GM23338 (cell line): ENCODE measurements around the gene FER. TPM values are rescaled to one million over a fixed set of nuclear protein-coding genes. Genes with fewer than 3 reads are reported as not detected.

Experiments used
- ATAC-seq: fragments of 200-7000 bp; cut with Tn5 transposase; 3 replicates; pipeline ENCODE4 v1.9.1; 2020
- DNase-seq: peaks from one replicate; pipeline ENCODE4 v3.0.0-alpha.2; 2015; ENCODE audit warnings: low spot score
- H2AFZ ChIP-seq: fragments of 200-600 bp; sonication (generic); 2 replicates; pipeline ENCODE4 v1.8.0; 2016; ENCODE audit warnings: antibody characterized with exemption, mild to moderate bottlenecking, moderate library complexity
- H3F3A ChIP-seq: fragments of 200-600 bp; sonication (generic); replicated peaks from 2 replicates; pipeline ENCODE4 v1.8.0; 2017; ENCODE audit warnings: antibody characterized with exemption, mixed run types, low read depth
- H3K27ac ChIP-seq: fragments of 200-600 bp; sonication (generic); 2 replicates; pipeline ENCODE4 v1.6.1; 2016; ENCODE audit warnings: low read depth
- H3K27me3 ChIP-seq: fragments of 200-600 bp; sonication (generic); 2 replicates; pipeline ENCODE4 v1.8.0; 2016; ENCODE audit warnings: mild to moderate bottlenecking, mixed run types, moderate library complexity; ENCODE audit not compliant: insufficient read depth
- H3K36me3 ChIP-seq: fragments of 200-600 bp; sonication (generic); 2 replicates; pipeline ENCODE4 v1.8.0; 2016; ENCODE audit warnings: mild to moderate bottlenecking; ENCODE audit not compliant: insufficient read depth
- H3K4me1 ChIP-seq: fragments of 200-600 bp; sonication (generic); 2 replicates; pipeline ENCODE4 v1.8.0; 2016; ENCODE audit warnings: mild to moderate bottlenecking, moderate library complexity; ENCODE audit not compliant: insufficient read depth
- H3K4me2 ChIP-seq: fragments of 200-600 bp; sonication (generic); 2 replicates; pipeline ENCODE4 v1.7.1; 2017; ENCODE audit warnings: mixed run types
- H3K4me3 ChIP-seq: fragments of 200-600 bp; sonication (generic); 2 replicates; pipeline ENCODE4 v1.6.1; 2016; ENCODE audit warnings: mixed run types
- H3K79me2 ChIP-seq: fragments of 200-600 bp; sonication (generic); replicated peaks from 2 replicates; pipeline ENCODE4 v1.8.0; 2017; ENCODE audit warnings: mild to moderate bottlenecking; ENCODE audit not compliant: insufficient read depth
- H3K9me2 ChIP-seq: fragments of 200-600 bp; sonication (generic); 2 replicates; pipeline ENCODE4 v1.8.0; 2017; ENCODE audit not compliant: insufficient read depth
- H4K20me1 ChIP-seq: fragments of 200-600 bp; sonication (generic); replicated peaks from 2 replicates; pipeline ENCODE4 v1.8.0; 2017; ENCODE audit warnings: mild to moderate bottlenecking; ENCODE audit not compliant: insufficient read depth
- H3K27ac Mint-ChIP-seq: 2 replicates; pipeline ENCODE4 v1.8.0; 2020; ENCODE audit warnings: inconsistent platforms, mild to moderate bottlenecking, moderate library complexity, mixed read lengths
- H3K27me3 Mint-ChIP-seq: 3 replicates; pipeline ENCODE4 v1.8.0; 2022; ENCODE audit warnings: low read depth, mild to moderate bottlenecking, moderate library complexity, mixed read lengths, inconsistent platforms; ENCODE audit not compliant: insufficient read depth, poor library complexity
- H3K36me3 Mint-ChIP-seq: 3 replicates; pipeline ENCODE4 v1.8.0; 2021; ENCODE audit warnings: low read depth, mild to moderate bottlenecking, inconsistent platforms, moderate library complexity, mixed read lengths
- H3K4me1 Mint-ChIP-seq: 3 replicates; pipeline ENCODE4 v1.8.0; 2020; ENCODE audit warnings: mild to moderate bottlenecking, inconsistent platforms, mixed read lengths
- H3K4me3 Mint-ChIP-seq: 3 replicates; pipeline ENCODE4 v1.8.0; 2021; ENCODE audit warnings: moderate library complexity, mild to moderate bottlenecking, inconsistent platforms, mixed read lengths
- H3K9me3 Mint-ChIP-seq: 3 replicates; pipeline ENCODE4 v1.8.0; 2020; ENCODE audit warnings: moderate library complexity, mild to moderate bottlenecking, inconsistent platforms, mixed read lengths
- CREB1 ChIP-seq: fragments of 250-450 bp; sonication (Bioruptor Pico); IDR thresholded peaks from 2 replicates; pipeline ENCODE4 v1.5.0; 2020; ENCODE audit warnings: low read depth, mild to moderate bottlenecking, moderate library complexity
- EZH2 ChIP-seq: fragments of 200-600 bp; sonication (generic); IDR thresholded peaks from one replicate; pipeline ENCODE4 v1.8.0; 2017; ENCODE audit warnings: antibody characterized with exemption, mild to moderate bottlenecking, low read depth; ENCODE audit not compliant: unreplicated experiment
- EZH2phosphoT487 ChIP-seq: fragments of 200-600 bp; sonication (generic); IDR thresholded peaks from one replicate; pipeline ENCODE4 v1.8.1; 2018; ENCODE audit warnings: antibody characterized with exemption; ENCODE audit not compliant: unreplicated experiment
- JUNB ChIP-seq: IDR thresholded peaks from one replicate; pipeline ENCODE4 v1.6.1; 2016; ENCODE audit warnings: antibody characterized with exemption; ENCODE audit not compliant: unreplicated experiment
- NANOG ChIP-seq: IDR thresholded peaks from 2 replicates; pipeline ENCODE4 v1.6.1; 2016; ENCODE audit warnings: antibody characterized with exemption, borderline replicate concordance
- POLR2AphosphoS5 ChIP-seq: IDR thresholded peaks from 2 replicates; pipeline ENCODE4 v1.6.1; 2016; ENCODE audit warnings: antibody characterized with exemption, low read depth
- REST ChIP-seq: IDR thresholded peaks from one replicate; pipeline ENCODE4 v1.6.1; 2018; ENCODE audit warnings: antibody characterized with exemption; ENCODE audit not compliant: unreplicated experiment
- STAT1 ChIP-seq: IDR thresholded peaks from one replicate; pipeline ENCODE4 v1.6.1; 2016; ENCODE audit warnings: antibody characterized with exemption; ENCODE audit not compliant: unreplicated experiment
- ZNF114 ChIP-seq: fragments of 250-450 bp; sonication (Bioruptor Pico); IDR thresholded peaks from 2 replicates; pipeline ENCODE4 v1.5.0; 2020; ENCODE audit warnings: mild to moderate bottlenecking, moderate library complexity
- polyA plus RNA-seq: library from polyadenylated mRNA; unstranded; fragments of >200 nt; fragmentation: Nextera tagmentation; extraction: Ambion mirVana; gene quantifications from 2 replicates; pipeline ENCODE4 v1.2.1, GENCODE V29; 2016
- total RNA-seq: library from RNA; depleted of rRNA; stranded (reverse); fragments of >200 nt; shearing (Covaris generic); gene quantifications from 2 replicates; pipeline ENCODE4 v1.2.3, GENCODE V29; 2014
- TF ChIP-seq, protein P1 (sequence below): fragments of 250-450 bp; sonication (Bioruptor Pico); IDR thresholded peaks from 2 replicates; pipeline ENCODE4 v1.5.0; 2020; ENCODE audit warnings: mild to moderate bottlenecking, moderate library complexity

FER gene
- total and polyA plus RNA-seq, 2 experiments from 2014 or later: 17.4 to 34.8 TPM

DNA sequence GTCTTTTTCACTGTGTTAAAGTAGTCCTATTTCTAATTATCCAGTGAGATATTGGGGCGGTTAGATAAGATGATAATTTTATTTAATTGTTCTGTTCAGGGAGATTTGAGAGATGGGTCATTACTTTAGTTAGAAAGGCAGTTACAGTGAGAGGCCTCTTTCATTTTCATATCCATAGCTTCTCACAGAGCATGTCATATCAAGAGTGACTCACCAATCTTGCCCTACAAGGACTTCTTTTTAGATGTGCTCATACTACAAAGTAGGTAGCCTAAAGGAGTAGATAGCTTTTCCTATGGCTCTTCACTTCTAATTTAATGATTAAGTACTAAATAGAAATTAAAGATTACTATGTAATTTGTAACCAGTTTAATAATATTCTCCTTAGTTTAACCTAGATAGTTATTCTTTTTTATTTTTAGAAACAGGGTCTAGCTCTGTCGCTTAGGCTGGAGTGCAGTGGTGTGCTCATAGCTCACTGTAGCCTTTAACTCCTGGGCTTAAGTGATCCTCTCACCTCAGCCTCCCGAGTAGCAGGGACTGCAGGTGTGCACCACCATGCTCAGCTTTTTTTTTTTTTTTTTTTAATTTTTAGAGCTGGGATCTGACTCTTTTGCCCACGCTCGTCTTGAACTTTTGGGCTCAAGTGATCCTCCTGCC, 71.0 kb downstream of the FER start:
- Histone ChIP-seq H3K4me1 (no peaks in the 10 kb centered on the region; the same call in 1 of the 2 replicates), H2AFZ (no peak overlapping the region), H3K9me2 (no peaks in the 10 kb centered on the region), H3K27me3 (no peaks in the 10 kb centered on the region), H3K27ac (no peak overlapping the region), H4K20me1 (no peaks in the 10 kb centered on the region), H3K79me2 (no peaks in the 10 kb centered on the region), H3K4me2 (no peak overlapping the region), H3F3A (no peaks in the 10 kb centered on the region), H3K36me3 (no peaks in the 10 kb centered on the region), H3K4me3 (no peak overlapping the region)
- DNase-seq: no peak
- Mint-ChIP-seq H3K4me3 (no peak overlapping the region), H3K4me1 (peaks cover under 1% of the 10 kb centered on the region; the same call in 1 of the 3 replicates), H3K9me3 (peaks cover 5% of the 10 kb centered on the region; the same call in 1 of the 3 replicates), H3K36me3 (peaks cover 7% of the 10 kb centered on the region; the same call in 2 of the 3 replicates), H3K27me3 (no peaks in the 10 kb centered on the region), H3K27ac (no peak overlapping the region)
- TF ChIP-seq ZNF114 (CRISPR knock-in tag) (no peak), NANOG (no peak), STAT1 (no peak), JUNB (no peak), REST (no peak), POLR2AphosphoS5 (no peak), CREB1 (CRISPR knock-in tag) (no peak), EZH2phosphoT487 (no peak), EZH2 (no peak)
- TF ChIP-seq, protein P1, sequence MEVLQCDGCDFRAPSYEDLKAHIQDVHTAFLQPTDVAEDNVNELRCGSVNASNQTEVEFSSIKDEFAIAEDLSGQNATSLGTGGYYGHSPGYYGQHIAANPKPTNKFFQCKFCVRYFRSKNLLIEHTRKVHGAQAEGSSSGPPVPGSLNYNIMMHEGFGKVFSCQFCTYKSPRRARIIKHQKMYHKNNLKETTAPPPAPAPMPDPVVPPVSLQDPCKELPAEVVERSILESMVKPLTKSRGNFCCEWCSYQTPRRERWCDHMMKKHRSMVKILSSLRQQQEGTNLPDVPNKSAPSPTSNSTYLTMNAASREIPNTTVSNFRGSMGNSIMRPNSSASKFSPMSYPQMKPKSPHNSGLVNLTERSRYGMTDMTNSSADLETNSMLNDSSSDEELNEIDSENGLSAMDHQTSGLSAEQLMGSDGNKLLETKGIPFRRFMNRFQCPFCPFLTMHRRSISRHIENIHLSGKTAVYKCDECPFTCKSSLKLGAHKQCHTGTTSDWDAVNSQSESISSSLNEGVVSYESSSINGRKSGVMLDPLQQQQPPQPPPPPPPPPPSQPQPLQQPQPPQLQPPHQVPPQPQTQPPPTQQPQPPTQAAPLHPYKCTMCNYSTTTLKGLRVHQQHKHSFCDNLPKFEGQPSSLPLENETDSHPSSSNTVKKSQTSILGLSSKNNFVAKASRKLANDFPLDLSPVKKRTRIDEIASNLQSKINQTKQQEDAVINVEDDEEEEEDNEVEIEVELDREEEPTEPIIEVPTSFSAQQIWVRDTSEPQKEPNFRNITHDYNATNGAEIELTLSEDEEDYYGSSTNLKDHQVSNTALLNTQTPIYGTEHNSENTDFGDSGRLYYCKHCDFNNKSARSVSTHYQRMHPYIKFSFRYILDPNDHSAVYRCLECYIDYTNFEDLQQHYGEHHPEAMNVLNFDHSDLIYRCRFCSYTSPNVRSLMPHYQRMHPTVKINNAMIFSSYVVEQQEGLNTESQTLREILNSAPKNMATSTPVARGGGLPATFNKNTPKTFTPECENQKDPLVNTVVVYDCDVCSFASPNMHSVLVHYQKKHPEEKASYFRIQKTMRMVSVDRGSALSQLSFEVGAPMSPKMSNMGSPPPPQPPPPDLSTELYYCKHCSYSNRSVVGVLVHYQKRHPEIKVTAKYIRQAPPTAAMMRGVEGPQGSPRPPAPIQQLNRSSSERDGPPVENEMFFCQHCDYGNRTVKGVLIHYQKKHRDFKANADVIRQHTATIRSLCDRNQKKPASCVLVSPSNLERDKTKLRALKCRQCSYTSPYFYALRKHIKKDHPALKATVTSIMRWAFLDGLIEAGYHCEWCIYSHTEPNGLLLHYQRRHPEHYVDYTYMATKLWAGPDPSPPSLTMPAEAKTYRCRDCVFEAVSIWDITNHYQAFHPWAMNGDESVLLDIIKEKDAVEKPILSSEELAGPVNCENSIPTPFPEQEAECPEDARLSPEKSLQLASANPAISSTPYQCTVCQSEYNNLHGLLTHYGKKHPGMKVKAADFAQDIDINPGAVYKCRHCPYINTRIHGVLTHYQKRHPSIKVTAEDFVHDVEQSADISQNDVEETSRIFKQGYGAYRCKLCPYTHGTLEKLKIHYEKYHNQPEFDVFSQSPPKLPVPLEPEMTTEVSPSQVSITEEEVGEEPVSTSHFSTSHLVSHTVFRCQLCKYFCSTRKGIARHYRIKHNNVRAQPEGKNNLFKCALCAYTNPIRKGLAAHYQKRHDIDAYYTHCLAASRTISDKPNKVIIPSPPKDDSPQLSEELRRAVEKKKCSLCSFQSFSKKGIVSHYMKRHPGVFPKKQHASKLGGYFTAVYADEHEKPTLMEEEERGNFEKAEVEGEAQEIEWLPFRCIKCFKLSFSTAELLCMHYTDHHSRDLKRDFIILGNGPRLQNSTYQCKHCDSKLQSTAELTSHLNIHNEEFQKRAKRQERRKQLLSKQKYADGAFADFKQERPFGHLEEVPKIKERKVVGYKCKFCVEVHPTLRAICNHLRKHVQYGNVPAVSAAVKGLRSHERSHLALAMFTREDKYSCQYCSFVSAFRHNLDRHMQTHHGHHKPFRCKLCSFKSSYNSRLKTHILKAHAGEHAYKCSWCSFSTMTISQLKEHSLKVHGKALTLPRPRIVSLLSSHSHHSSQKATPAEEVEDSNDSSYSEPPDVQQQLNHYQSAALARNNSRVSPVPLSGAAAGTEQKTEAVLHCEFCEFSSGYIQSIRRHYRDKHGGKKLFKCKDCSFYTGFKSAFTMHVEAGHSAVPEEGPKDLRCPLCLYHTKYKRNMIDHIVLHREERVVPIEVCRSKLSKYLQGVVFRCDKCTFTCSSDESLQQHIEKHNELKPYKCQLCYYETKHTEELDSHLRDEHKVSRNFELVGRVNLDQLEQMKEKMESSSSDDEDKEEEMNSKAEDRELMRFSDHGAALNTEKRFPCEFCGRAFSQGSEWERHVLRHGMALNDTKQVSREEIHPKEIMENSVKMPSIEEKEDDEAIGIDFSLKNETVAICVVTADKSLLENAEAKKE (CRISPR knock-in tag): no peak
- no peak for ATAC-seq
